K562 (cell line): ENCODE measurements around the gene PIN1. TPM values are rescaled to one million over a fixed set of nuclear protein-coding genes. Genes with fewer than 3 reads are reported as not detected.
A peak's percentile ranks its signal among the peaks of the same experiment; 100 is the strongest.

Source experiments
- ARID1B ChIP-seq: fragments of 450-650 bp; IDR thresholded peaks from 2 replicates; pipeline ENCODE4 v1.6.1; 2016; ENCODE audit warnings: antibody characterized with exemption, mild to moderate bottlenecking, inconsistent platforms
- ARID4B ChIP-seq: sonication (generic); formaldehyde crosslinking; IDR thresholded peaks from 2 replicates; pipeline ENCODE4 v1.8.0; 2022; ENCODE audit warnings: mild to moderate bottlenecking, missing genetic modification reagents
- ATF1 ChIP-seq, 2 experiments: fragments of 450-650 bp in 1 of 2; IDR thresholded peaks; 2 replicates each; pipeline ENCODE4 v1.6.1; 2016; ENCODE audit warnings: missing compliant biosample characterization in 1 of 2, missing genetic modification characterization in 1 of 2
- ELF2 ChIP-seq: fragments of 250-450 bp; sonication (Bioruptor Pico); IDR thresholded peaks from 2 replicates; pipeline ENCODE4 v1.5.0; 2021; ENCODE audit warnings: mild to moderate bottlenecking
- HNRNPLL ChIP-seq: fragments of 200-400 bp; formaldehyde crosslinking; IDR thresholded peaks from 2 replicates; pipeline ENCODE4 v1.6.1; 2017; ENCODE audit warnings: low read length, low read depth, mild to moderate bottlenecking; ENCODE audit not compliant: poor library complexity, severe bottlenecking
- IFI16 ChIP-seq: fragments of 250-450 bp; sonication (Bioruptor Pico); IDR thresholded peaks from 2 replicates; pipeline ENCODE4 v2.1.2; 2022; ENCODE audit warnings: mild to moderate bottlenecking, inconsistent platforms
- KLF16 ChIP-seq: IDR thresholded peaks from 2 replicates; pipeline ENCODE4 v1.6.1; 2016; ENCODE audit warnings: antibody characterized with exemption
- MTA3 ChIP-seq: fragments of 450-650 bp; formaldehyde crosslinking; IDR thresholded peaks from 2 replicates; pipeline ENCODE4 v1.6.1; 2017; ENCODE audit warnings: mild to moderate bottlenecking, borderline replicate concordance
- NCOA4 ChIP-seq: fragments of 450-650 bp; IDR thresholded peaks from 2 replicates; pipeline ENCODE4 v1.6.1; 2018; ENCODE audit warnings: mild to moderate bottlenecking; ENCODE audit not compliant: partially characterized antibody
- NEUROD1 ChIP-seq: fragments of 150-350 bp; IDR thresholded peaks from 2 replicates; pipeline ENCODE4 v1.6.1; 2014; ENCODE audit warnings: borderline replicate concordance, low read length, low read depth; ENCODE audit not compliant: partially characterized antibody
- NFRKB ChIP-seq: fragments of 450-650 bp; IDR thresholded peaks from 2 replicates; pipeline ENCODE4 v1.6.1; 2016; ENCODE audit warnings: low read depth
- NONO ChIP-seq, 2 experiments: fragments of 200-400 bp in 1 of 2; fragments of 450-650 bp in 1 of 2; formaldehyde crosslinking in 1 of 2; IDR thresholded peaks; 2 replicates each; pipeline ENCODE4 v1.6.1; 2017; ENCODE audit warnings: low read depth in 2 of 2, mild to moderate bottlenecking in 2 of 2, moderate library complexity in 2 of 2, low read length in 1 of 2
- PCBP2 ChIP-seq: fragments of 200-400 bp; formaldehyde crosslinking; IDR thresholded peaks from 2 replicates; pipeline ENCODE4 v1.6.1; 2018; ENCODE audit warnings: low read length, low read depth, mild to moderate bottlenecking, moderate library complexity; ENCODE audit not compliant: poor library complexity, severe bottlenecking
- PHF8 ChIP-seq: fragments of 200-600 bp; sonication (generic); IDR thresholded peaks from 2 replicates; pipeline ENCODE4 v1.6.1; 2012; ENCODE audit warnings: mixed run types, mild to moderate bottlenecking, inconsistent platforms, low read length, moderate library complexity, borderline replicate concordance
- POLR2A ChIP-seq: fragments of 450-650 bp; conservative IDR thresholded peaks from 2 replicates; pipeline ENCODE4 v1.6.1; 2016
- RBM25 ChIP-seq: fragments of 200-400 bp; formaldehyde crosslinking; IDR thresholded peaks from 2 replicates; pipeline ENCODE4 v1.6.1; 2018; ENCODE audit warnings: low read length, low read depth, moderate library complexity; ENCODE audit not compliant: severe bottlenecking
- RFX5 ChIP-seq: IDR thresholded peaks from 2 replicates; pipeline ENCODE4 v1.6.1; 2011; ENCODE audit warnings: low read depth, mild to moderate bottlenecking, improper control_type of control experiment, low read length
- SAFB ChIP-seq: fragments of 200-400 bp; formaldehyde crosslinking; IDR thresholded peaks from 2 replicates; pipeline ENCODE4 v1.6.1; 2017; ENCODE audit warnings: low read depth, low read length, borderline replicate concordance
- SETDB1 ChIP-seq: IDR thresholded peaks from one replicate; pipeline ENCODE4 v1.6.1; 2012; ENCODE audit warnings: low read length, control low read depth, inconsistent platforms
- THAP12 ChIP-seq: fragments of 250-450 bp; sonication (Bioruptor Pico); IDR thresholded peaks from 2 replicates; pipeline ENCODE4 v1.9.0; 2021; ENCODE audit warnings: mild to moderate bottlenecking, inconsistent platforms
- XRCC5 ChIP-seq: fragments of 200-400 bp; formaldehyde crosslinking; IDR thresholded peaks from 2 replicates; pipeline ENCODE4 v1.6.1; 2017; ENCODE audit warnings: low read depth, mild to moderate bottlenecking, low read length
- ZFPM2 ChIP-seq: fragments of 250-450 bp; sonication (Bioruptor Pico); IDR thresholded peaks from 2 replicates; pipeline ENCODE4 v1.5.1; 2022; ENCODE audit warnings: mild to moderate bottlenecking
- ZNF41 ChIP-seq: fragments of 250-450 bp; sonication (Bioruptor Pico); conservative IDR thresholded peaks from 2 replicates; pipeline ENCODE4 v1.4.0; 2020; ENCODE audit warnings: mild to moderate bottlenecking
- polyA plus RNA-seq, 8 experiments: library from polyadenylated mRNA; depleted of rRNA in 4 of 8; stranded (reverse) in 5 of 8; unstranded in 3 of 8; fragments of >200 nt; fragmentation: Nextera tagmentation in 2 of 8; fragmentation: Illumina TruSeq in 1 of 8; extraction: Ambion mirVana in 2 of 8; extraction: Trizol in 1 of 8; gene quantifications; 2 replicates each; pipeline versions ENCODE4 v1.2.1 to v1.2.3, GENCODE V29; 2011 to 2014; ENCODE audit warnings: inconsistent platforms in 1 of 8, missing spikeins in 1 of 8
- total RNA-seq, 7 experiments: library from RNA; depleted of rRNA in 6 of 7; stranded (reverse); fragments of >200 nt in 6 of 7; fragmentation: Illumina TruSeq in 2 of 7; extraction: Trizol in 2 of 7; gene quantifications; 2 replicates each; pipeline versions ENCODE4 v1.2.1 to v1.2.3, GENCODE V29; 2011 to 2021; ENCODE audit warnings: low replicate concordance in 1 of 7

The PIN1 gene
- total and polyA plus RNA-seq, 9 of the 15 experiments (the other 6 are each of a cell fraction or from before 2014, with no cell fraction given), result 1.6 to 178 (median 42.5) TPM

- peak; percentile 15 to 63; a peak in 2 of 4 replicates for TF ChIP-seq NONO (IDR thresholded peaks at IDR 0.05; ENCODE audit: low read depth in 2 of 2, low read length in 1 of 2)
- TF ChIP-seq KLF16, result peak; percentile 65
- TF ChIP-seq IFI16, result no peak
- no peak for TF ChIP-seq SAFB
- peak; percentile 36 for TF ChIP-seq HNRNPLL
- peak; percentile 100 for TF ChIP-seq RBM25
- no peak for TF ChIP-seq ARID1B
- TF ChIP-seq THAP12, result peak; percentile 40; the same call in 1 of the 2 replicates
- no peak for TF ChIP-seq RFX5
- TF ChIP-seq POLR2A, result peak; percentile 74; the same call in 1 of the 2 replicates
- 0 out of 2 replicates have a peak, but pooled peaks have one; percentile 57 for TF ChIP-seq XRCC5
- peak; percentile 47; the same call in 1 of the 2 replicates for TF ChIP-seq MTA3
- TF ChIP-seq PCBP2, result no peak
- TF ChIP-seq ELF2 (CRISPR knock-in tag), result peak; percentile 48; the same call in 1 of the 2 replicates
- TF ChIP-seq NEUROD1, result peak; percentile 96
- no peak for TF ChIP-seq ZNF41 (CRISPR knock-in tag)
- TF ChIP-seq ATF1 (CRISPR knock-in tag; IDR thresholded peaks at IDR 0.05), result no peak
- TF ChIP-seq ATF1 (tag; IDR thresholded peaks at IDR 0.05), result peak; percentile 94
- TF ChIP-seq NCOA4, result no peak
- no peak for TF ChIP-seq SETDB1
- peak; percentile 95 for TF ChIP-seq ARID4B (CRISPR knock-in tag)
- no peak for TF ChIP-seq ZFPM2 (CRISPR knock-in tag)
- TF ChIP-seq PHF8, result peak; percentile 68; the same call in 1 of the 2 replicates
- peak; percentile 58 for TF ChIP-seq NFRKB
Observed at GRCh38 chr19:9834726-9835506, at the start of gene PIN1 (continued).
